ENCODE results near the gene SEC62.

DNA sequence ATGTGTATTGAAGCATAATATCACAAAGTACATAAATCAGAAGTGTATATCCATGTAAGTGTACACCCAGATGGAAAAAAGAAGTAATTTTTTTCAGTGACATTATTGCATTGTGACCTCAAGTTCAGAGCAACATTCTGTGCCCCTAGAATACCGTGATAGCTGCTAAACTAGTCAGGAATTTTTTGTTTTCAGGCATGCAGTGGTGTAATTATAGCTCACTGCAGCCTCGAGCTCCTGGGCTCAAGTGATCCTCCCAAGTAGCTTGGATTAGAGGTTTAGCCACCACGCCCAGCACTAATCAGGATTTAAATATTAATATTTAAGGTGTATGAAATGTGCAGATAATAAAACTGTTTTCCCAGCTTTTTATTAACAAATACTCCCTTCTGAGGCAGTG, 25.5 kb downstream of the SEC62 start:
- TF ChIP-seq, protein P1, sequence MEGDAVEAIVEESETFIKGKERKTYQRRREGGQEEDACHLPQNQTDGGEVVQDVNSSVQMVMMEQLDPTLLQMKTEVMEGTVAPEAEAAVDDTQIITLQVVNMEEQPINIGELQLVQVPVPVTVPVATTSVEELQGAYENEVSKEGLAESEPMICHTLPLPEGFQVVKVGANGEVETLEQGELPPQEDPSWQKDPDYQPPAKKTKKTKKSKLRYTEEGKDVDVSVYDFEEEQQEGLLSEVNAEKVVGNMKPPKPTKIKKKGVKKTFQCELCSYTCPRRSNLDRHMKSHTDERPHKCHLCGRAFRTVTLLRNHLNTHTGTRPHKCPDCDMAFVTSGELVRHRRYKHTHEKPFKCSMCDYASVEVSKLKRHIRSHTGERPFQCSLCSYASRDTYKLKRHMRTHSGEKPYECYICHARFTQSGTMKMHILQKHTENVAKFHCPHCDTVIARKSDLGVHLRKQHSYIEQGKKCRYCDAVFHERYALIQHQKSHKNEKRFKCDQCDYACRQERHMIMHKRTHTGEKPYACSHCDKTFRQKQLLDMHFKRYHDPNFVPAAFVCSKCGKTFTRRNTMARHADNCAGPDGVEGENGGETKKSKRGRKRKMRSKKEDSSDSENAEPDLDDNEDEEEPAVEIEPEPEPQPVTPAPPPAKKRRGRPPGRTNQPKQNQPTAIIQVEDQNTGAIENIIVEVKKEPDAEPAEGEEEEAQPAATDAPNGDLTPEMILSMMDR (IDR thresholded peaks at IDR 0.05; ENCODE audit: poor library complexity, severe bottlenecking) = no peak
- TF ChIP-seq TAF1 (IDR thresholded peaks at IDR 0.05; ENCODE audit: low read depth) = no peak

All from neural cell (in vitro differentiated cells).